ENCODE results near the gene POU2AF2. TPM values are rescaled to one million over a fixed set of nuclear protein-coding genes. Genes with fewer than 3 reads are reported as not detected.
"Not testable (repeated sequence)": the region's sequence is repeated elsewhere in the genome, so short reads cannot be mapped to it uniquely, and the experiment has no call there.

POU2AF2 gene
- total and polyA plus RNA-seq, 5 donors from 2014 or later: not detected

GRCh38 chr11:111259896-111260295, 14.4 kb downstream of the POU2AF2 start:
- peaks cover 0 to 2% (median 0%) of the 10 kb centered on the region in 7 donors for H3K9me3 Mint-ChIP-seq
- Histone ChIP-seq H3K9me3 (ENCODE audit: control insufficient read depth in 2 of 2, low read length in 2 of 2) (no peaks in the 10 kb centered on the region), H3K27ac (ENCODE audit: insufficient read depth, low read length, poor library complexity, severe bottlenecking) (no peak overlapping the region), H3K27me3 (ENCODE audit: control insufficient read depth, insufficient read depth, low read length) (peaks cover 7% of the 10 kb centered on the region), H3K4me1 (ENCODE audit: control insufficient read depth, insufficient read depth, low read length, poor library complexity, severe bottlenecking) (no peaks in the 10 kb centered on the region), H3K36me3 (ENCODE audit: control insufficient read depth, insufficient read depth, low read length) (no peaks in the 10 kb centered on the region), H3K4me3 (ENCODE audit: low read depth, low read length) (no peak overlapping the region)
- H3K36me3 Mint-ChIP-seq: no peaks in the 10 kb centered on the region
- no peak for ATAC-seq (ENCODE audit: low read depth in 2 of 2)
- no peak for DNase-seq
- peaks cover 19% of the 10 kb centered on the region for H3K27me3 Mint-ChIP-seq
- H3K4me3 Mint-ChIP-seq: no peak overlapping the region
- no peak overlapping the region for H3K27ac Mint-ChIP-seq
- no peaks in the 10 kb centered on the region for H3K4me1 Mint-ChIP-seq

GRCh38 chr11:111260811-111261210, 15.3 kb downstream of the POU2AF2 start:
- Histone ChIP-seq H3K27me3 (ENCODE audit: control insufficient read depth, insufficient read depth, low read length) (peaks cover 7% of the 10 kb centered on the region), H3K4me1 (ENCODE audit: control insufficient read depth, insufficient read depth, low read length, poor library complexity, severe bottlenecking) (no peaks in the 10 kb centered on the region), H3K4me3 (ENCODE audit: low read depth, low read length) (no peak overlapping the region), H3K36me3 (ENCODE audit: control insufficient read depth, insufficient read depth, low read length) (no peaks in the 10 kb centered on the region), H3K9me3 (ENCODE audit: control insufficient read depth in 2 of 2, low read length in 2 of 2) (no peaks in the 10 kb centered on the region), H3K27ac (ENCODE audit: insufficient read depth, low read length, poor library complexity, severe bottlenecking) (no peak overlapping the region)
- Mint-ChIP-seq H3K36me3 (no peaks in the 10 kb centered on the region), H3K27me3 (peaks cover 19% of the 10 kb centered on the region), H3K4me3 (no peak overlapping the region), H3K27ac (no peak overlapping the region), H3K9me3 (peaks cover 0 to 2% (median 0%) of the 10 kb centered on the region in 7 donors), H3K4me1 (no peaks in the 10 kb centered on the region)
- DNase-seq (no peak), ATAC-seq (ENCODE audit: low read depth in 2 of 2) (no peak)

- Histone ChIP-seq H3K27me3 (ENCODE audit: control insufficient read depth, insufficient read depth, low read length) (peaks cover 9% of the 10 kb centered on the region), H3K4me1 (ENCODE audit: control insufficient read depth, insufficient read depth, low read length, poor library complexity, severe bottlenecking) (no peaks in the 10 kb centered on the region), H3K27ac (ENCODE audit: insufficient read depth, low read length, poor library complexity, severe bottlenecking) (no peak overlapping the region), H3K36me3 (ENCODE audit: control insufficient read depth, insufficient read depth, low read length) (no peaks in the 10 kb centered on the region), H3K9me3 (ENCODE audit: control insufficient read depth in 2 of 2, low read length in 2 of 2) (no peaks in the 10 kb centered on the region), H3K4me3 (ENCODE audit: low read depth, low read length) (no peak overlapping the region)
- Mint-ChIP-seq H3K4me3 (no peak overlapping the region), H3K27me3 (peaks cover 13% of the 10 kb centered on the region), H3K4me1 (no peaks in the 10 kb centered on the region), H3K9me3 (peaks cover 0 to 2% (median 0%) of the 10 kb centered on the region in 7 donors), H3K36me3 (no peaks in the 10 kb centered on the region), H3K27ac (no peak overlapping the region)
- DNase-seq (no peak), ATAC-seq (ENCODE audit: low read depth in 2 of 2) (no peak)
Measured at GRCh38 chr11:111264646-111265045, 19.1 kb downstream of the POU2AF2 start.

- Histone ChIP-seq H3K4me3 (ENCODE audit: low read depth, low read length) (no peak overlapping the region), H3K36me3 (ENCODE audit: control insufficient read depth, insufficient read depth, low read length) (no peaks in the 10 kb centered on the region), H3K27ac (ENCODE audit: insufficient read depth, low read length, poor library complexity, severe bottlenecking) (no peak overlapping the region), H3K4me1 (ENCODE audit: control insufficient read depth, insufficient read depth, low read length, poor library complexity, severe bottlenecking) (no peaks in the 10 kb centered on the region), H3K27me3 (ENCODE audit: control insufficient read depth, insufficient read depth, low read length) (peaks cover 9% of the 10 kb centered on the region), H3K9me3 (ENCODE audit: control insufficient read depth in 2 of 2, low read length in 2 of 2) (no peaks in the 10 kb centered on the region)
- no peak overlapping the region for H3K4me3 Mint-ChIP-seq
- no peak for DNase-seq
- no peaks in the 10 kb centered on the region for H3K4me1 Mint-ChIP-seq
- H3K27ac Mint-ChIP-seq: no peak overlapping the region
- ATAC-seq (ENCODE audit: low read depth in 2 of 2): no peak
- H3K27me3 Mint-ChIP-seq: peaks cover 9% of the 10 kb centered on the region
- H3K9me3 Mint-ChIP-seq: peaks cover 0 to 2% (median 0%) of the 10 kb centered on the region in 7 donors
- no peaks in the 10 kb centered on the region for H3K36me3 Mint-ChIP-seq
Measured at GRCh38 chr11:111265421-111265820, 19.9 kb downstream of the POU2AF2 start.

- not testable (repeated sequence) for H3K27ac ChIP-seq (ENCODE audit: insufficient read depth, low read length, poor library complexity, severe bottlenecking); H3K27me3 ChIP-seq (ENCODE audit: control insufficient read depth, insufficient read depth, low read length); H3K9me3 Mint-ChIP-seq; H3K27me3 Mint-ChIP-seq; H3K4me1 Mint-ChIP-seq; H3K36me3 ChIP-seq (ENCODE audit: control insufficient read depth, insufficient read depth, low read length); H3K36me3 Mint-ChIP-seq; H3K9me3 ChIP-seq (ENCODE audit: control insufficient read depth in 2 of 2, low read length in 2 of 2); H3K4me3 Mint-ChIP-seq; H3K27ac Mint-ChIP-seq; H3K4me1 ChIP-seq (ENCODE audit: control insufficient read depth, insufficient read depth, low read length, poor library complexity, severe bottlenecking); ATAC-seq (ENCODE audit: low read depth in 2 of 2); DNase-seq; H3K4me3 ChIP-seq (ENCODE audit: low read depth, low read length)
Measured at GRCh38 chr11:111268303-111268702, 22.8 kb downstream of the POU2AF2 start.

GRCh38 chr11:111269146-111269868, 23.8 kb downstream of the POU2AF2 start:
- no peak overlapping the region for H3K4me3 ChIP-seq (ENCODE audit: low read depth, low read length)
- DNase-seq: no peak
- H3K9me3 ChIP-seq (ENCODE audit: control insufficient read depth in 2 of 2, low read length in 2 of 2): no peaks in the 10 kb centered on the region
- Mint-ChIP-seq H3K4me1 (peaks cover 0 to 5% (median 4%) of the 10 kb centered on the region in 4 donors), H3K9me3 (peaks cover 0 to 2% (median 0%) of the 10 kb centered on the region in 7 donors), H3K4me3 (no peak overlapping the region), H3K27me3 (peaks cover 12% of the 10 kb centered on the region), H3K36me3 (no peaks in the 10 kb centered on the region), H3K27ac (no peak overlapping the region)
- no peaks in the 10 kb centered on the region for H3K36me3 ChIP-seq (ENCODE audit: control insufficient read depth, insufficient read depth, low read length)
- H3K27ac ChIP-seq (ENCODE audit: insufficient read depth, low read length, poor library complexity, severe bottlenecking): no peak overlapping the region
- no peak for ATAC-seq (ENCODE audit: low read depth in 2 of 2)
- peaks cover 3% of the 10 kb centered on the region for H3K27me3 ChIP-seq (ENCODE audit: control insufficient read depth, insufficient read depth, low read length)
- H3K4me1 ChIP-seq (ENCODE audit: control insufficient read depth, insufficient read depth, low read length, poor library complexity, severe bottlenecking): no peaks in the 10 kb centered on the region

GRCh38 chr11:111272420-111272819, 26.9 kb downstream of the POU2AF2 start:
- no peak for ATAC-seq (ENCODE audit: low read depth in 2 of 2)
- H3K27me3 ChIP-seq (ENCODE audit: control insufficient read depth, insufficient read depth, low read length): peaks cover 5% of the 10 kb centered on the region
- Mint-ChIP-seq H3K4me3 (no peak overlapping the region), H3K27me3 (peaks cover 16% of the 10 kb centered on the region), H3K4me1 (peaks cover 0 to 5% (median 4%) of the 10 kb centered on the region in 4 donors), H3K36me3 (no peaks in the 10 kb centered on the region), H3K9me3 (no peaks in the 10 kb centered on the region), H3K27ac (no peak overlapping the region)
- H3K4me3 ChIP-seq (ENCODE audit: low read depth, low read length): no peak overlapping the region
- H3K9me3 ChIP-seq (ENCODE audit: control insufficient read depth in 2 of 2, low read length in 2 of 2): no peaks in the 10 kb centered on the region
- no peaks in the 10 kb centered on the region for H3K4me1 ChIP-seq (ENCODE audit: control insufficient read depth, insufficient read depth, low read length, poor library complexity, severe bottlenecking)
- no peak for DNase-seq
- no peak overlapping the region for H3K27ac ChIP-seq (ENCODE audit: insufficient read depth, low read length, poor library complexity, severe bottlenecking)
- H3K36me3 ChIP-seq (ENCODE audit: control insufficient read depth, insufficient read depth, low read length): no peaks in the 10 kb centered on the region

GRCh38 chr11:111282562-111283075, 37.1 kb downstream of the POU2AF2 start:
- H3K36me3 Mint-ChIP-seq: no peaks in the 10 kb centered on the region
- no peaks in the 10 kb centered on the region for H3K27me3 ChIP-seq (ENCODE audit: control insufficient read depth, insufficient read depth, low read length)
- H3K27ac ChIP-seq (ENCODE audit: insufficient read depth, low read length, poor library complexity, severe bottlenecking): no peak overlapping the region
- DNase-seq: no peak
- no peak overlapping the region for H3K4me3 ChIP-seq (ENCODE audit: low read depth, low read length)
- no peak for ATAC-seq (ENCODE audit: low read depth in 2 of 2)
- H3K9me3 Mint-ChIP-seq: no peaks in the 10 kb centered on the region
- no peak overlapping the region for H3K4me3 Mint-ChIP-seq
- H3K4me1 Mint-ChIP-seq: no peaks in the 10 kb centered on the region
- peak overlapping the region in 1 of 3 donors; percentile 12 for H3K27ac Mint-ChIP-seq
- no peaks in the 10 kb centered on the region for H3K9me3 ChIP-seq (ENCODE audit: control insufficient read depth in 2 of 2, low read length in 2 of 2)
- H3K36me3 ChIP-seq (ENCODE audit: control insufficient read depth, insufficient read depth, low read length): no peaks in the 10 kb centered on the region
- peaks cover 13% of the 10 kb centered on the region for H3K27me3 Mint-ChIP-seq
- no peaks in the 10 kb centered on the region for H3K4me1 ChIP-seq (ENCODE audit: control insufficient read depth, insufficient read depth, low read length, poor library complexity, severe bottlenecking)

All from CD4-positive, CD25-positive, alpha-beta regulatory T cell (primary cell).